ENCODE measurements around the gene IFNLR1.

- TF ChIP-seq CTCF (IDR thresholded peaks at IDR 0.05; ENCODE audit: low read length): no peak
- TF ChIP-seq EZH2 (optimal IDR thresholded peaks at IDR 0.05; ENCODE audit: low read depth, low read length): no peak
- no peak for TF ChIP-seq EZH2phosphoT487 (IDR thresholded peaks at IDR 0.05; ENCODE audit: low read length)
Observed at GRCh38 chr1:24111262-24111995, 75.7 kb downstream of the IFNLR1 start.

Measured in MM.1S (cell line).